Activated T-helper 9 cell treated with anti-CD3 and anti-CD28 coated beads, Interleukin-2, amount 50 U/mL, for 16 hours (primary cell): ENCODE results near the gene ARHGAP19.
"Not testable (repeated sequence)": the region's sequence is repeated elsewhere in the genome, so short reads cannot be mapped to it uniquely, and the experiment has no call there.

Source experiments
- DNase-seq: peaks from one replicate; pipeline ENCODE4 v3.0.0-alpha.2; 2020; ENCODE audit warnings: low read depth

Gene ARHGAP19

GRCh38 chr10:97279121-97279815 is 13.2 kb downstream of the ARHGAP19 start:
- DNase-seq = no peak

GRCh38 chr10:97278491-97278989 is 13.9 kb downstream of the ARHGAP19 start:
- DNase-seq = no peak

- no peak for DNase-seq
Observed at GRCh38 chr10:97277551-97277950, 14.9 kb downstream of the ARHGAP19 start.

GRCh38 chr10:97274828-97275227 is 17.6 kb downstream of the ARHGAP19 start:
- DNase-seq = no peak

- DNase-seq = no peak
Observed at GRCh38 chr10:97273700-97274099, 18.7 kb downstream of the ARHGAP19 start.

- DNase-seq = no peak
Observed at GRCh38 chr10:97270523-97271154, 21.8 kb downstream of the ARHGAP19 start.

- no peak for DNase-seq
Observed at GRCh38 chr10:97267671-97268070, 24.8 kb downstream of the ARHGAP19 start.

GRCh38 chr10:97265095-97265494 is 27.3 kb downstream of the ARHGAP19 start:
- DNase-seq = not testable (repeated sequence)

- DNase-seq = no peak
Observed at GRCh38 chr10:97263971-97264370, 28.5 kb downstream of the ARHGAP19 start.

GRCh38 chr10:97261656-97262055 is 30.8 kb downstream of the ARHGAP19 start:
- no peak for DNase-seq

GRCh38 chr10:97261183-97261582 is 31.3 kb downstream of the ARHGAP19 start:
- DNase-seq = no peak

- no peak for DNase-seq
Observed at GRCh38 chr10:97259119-97259518, 33.3 kb downstream of the ARHGAP19 start.

GRCh38 chr10:97256356-97256755 is 36.1 kb downstream of the ARHGAP19 start:
- DNase-seq = no peak

- DNase-seq = no peak
Observed at GRCh38 chr10:97255512-97256293, 36.7 kb downstream of the ARHGAP19 start.

- no peak for DNase-seq
Observed at GRCh38 chr10:97254694-97255093, 37.7 kb downstream of the ARHGAP19 start.

GRCh38 chr10:97250952-97251351 is 41.5 kb downstream of the ARHGAP19 start:
- DNase-seq = no peak

GRCh38 chr10:97243836-97244235 is 48.6 kb downstream of the ARHGAP19 start:
- DNase-seq = no peak

- no peak for DNase-seq
Observed at GRCh38 chr10:97238855-97239254, 53.6 kb downstream of the ARHGAP19 start.

GRCh38 chr10:97235353-97235752 is 57.1 kb downstream of the ARHGAP19 start:
- DNase-seq = no peak

GRCh38 chr10:97234400-97234799 is 58.0 kb downstream of the ARHGAP19 start:
- no peak for DNase-seq

- no peak for DNase-seq
Observed at GRCh38 chr10:97230146-97230545, 62.3 kb downstream of the ARHGAP19 start.

GRCh38 chr10:97229322-97230015 is 63.0 kb downstream of the ARHGAP19 start:
- DNase-seq = no peak
